PC-9 (cell line): ENCODE data around the gene CUL9.

Experiments
- CTCF ChIP-seq: fragments of 200-600 bp; sonication (generic); conservative IDR thresholded peaks from 2 replicates; pipeline ENCODE4 v1.6.1; 2017; ENCODE audit warnings: mixed run types, antibody characterized with exemption, mild to moderate bottlenecking, moderate library complexity
- EZH2 ChIP-seq: fragments of 200-600 bp; sonication (generic); IDR thresholded peaks from 2 replicates; pipeline ENCODE4 v1.8.0; 2017; ENCODE audit warnings: antibody characterized with exemption, low read depth

GRCh38 chr6:43221046-43221972 is 39.3 kb downstream of the CUL9 start:
- TF ChIP-seq CTCF = no peak
- TF ChIP-seq EZH2 = no peak
